Measurements from ENCODE around the gene TMIGD2.
A peak's percentile ranks its signal among the peaks of the same experiment; 100 is the strongest.
"Not testable (repeated sequence)": the region's sequence is repeated elsewhere in the genome, so short reads cannot be mapped to it uniquely, and the experiment has no call there.

The TMIGD2 gene

GRCh38 chr19:4295972-4296771 lies 6.0 kb downstream of the TMIGD2 start:
- DNase-seq = no peak

GRCh38 chr19:4294389-4294788 lies 7.8 kb downstream of the TMIGD2 start:
- DNase-seq = no peak

- no peak for DNase-seq
Measured at GRCh38 chr19:4292515-4292914, 9.7 kb downstream of the TMIGD2 start.

GRCh38 chr19:4291184-4291732 lies 10.9 kb downstream of the TMIGD2 start:
- DNase-seq = no peak

- DNase-seq = no peak
Measured at GRCh38 chr19:4288091-4288777, 14.0 kb downstream of the TMIGD2 start.

- not testable (repeated sequence) for DNase-seq
Measured at GRCh38 chr19:4286141-4286540, 16.0 kb downstream of the TMIGD2 start.

GRCh38 chr19:4284974-4285373 lies 17.2 kb downstream of the TMIGD2 start:
- DNase-seq = no peak

GRCh38 chr19:4284176-4284958 lies 17.8 kb downstream of the TMIGD2 start:
- no peak for DNase-seq

GRCh38 chr19:4279530-4280422 lies 22.4 kb downstream of the TMIGD2 start:
- no peak for DNase-seq

GRCh38 chr19:4279267-4279529 lies 23.0 kb downstream of the TMIGD2 start:
- no peak for DNase-seq

GRCh38 chr19:4278419-4279266 lies 23.5 kb downstream of the TMIGD2 start, which contains the start of gene SHD:
Gene SHD (plus strand): TSS chr19:4279266. CDS start chr19:4280064, 798 bp downstream.
- no peak for DNase-seq

- no peak for DNase-seq
Measured at GRCh38 chr19:4278010-4278409, 24.2 kb downstream of the TMIGD2 start.

GRCh38 chr19:4277191-4277696 lies 24.9 kb downstream of the TMIGD2 start:
- no peak for DNase-seq

- DNase-seq = not testable (repeated sequence)
Measured at GRCh38 chr19:4274321-4274686, 27.9 kb downstream of the TMIGD2 start.

- no peak for DNase-seq
Measured at GRCh38 chr19:4272894-4273293, 29.3 kb downstream of the TMIGD2 start.

GRCh38 chr19:4268816-4269430 lies 33.3 kb downstream of the TMIGD2 start:
- DNase-seq = no peak

GRCh38 chr19:4267901-4268815 lies 34.0 kb downstream of the TMIGD2 start:
- no peak for DNase-seq

GRCh38 chr19:4267101-4267900 lies 34.9 kb downstream of the TMIGD2 start:
- DNase-seq = peak; percentile 70
